Natural killer cell (primary cell): ENCODE data around the gene CFAP54. TPM values are rescaled to one million over a fixed set of nuclear protein-coding genes. Genes with fewer than 3 reads are reported as not detected.

ENCODE experiments used
- ATAC-seq, 3 donors: fragments of 150-1000 bp in 2 of 3; fragments of 200-7000 bp in 1 of 3; cut with Tn5 transposase; 1 replicate in 1 of 3; 2 replicates in 2 of 3; pipeline ENCODE4 v1.10.0; 2021; ENCODE audit warnings: mild to moderate bottlenecking in 2 of 3, moderate library complexity in 2 of 3
- DNase-seq, 2 donors: peaks; one replicate each; pipeline versions ENCODE4 v3.0.0 to v3.0.0-alpha.2; 2013 to 2021; ENCODE audit warnings: mixed read lengths in 1 of 2
- H3K27ac ChIP-seq: one replicate; pipeline ENCODE4 v1.5.1; 2013; ENCODE audit warnings: mild to moderate bottlenecking, low read length
- H3K27me3 ChIP-seq: one replicate; pipeline ENCODE4 v1.6.1; 2013; ENCODE audit warnings: low read length; ENCODE audit not compliant: control insufficient read depth, insufficient read depth
- H3K36me3 ChIP-seq: one replicate; pipeline ENCODE4 v1.6.1; 2013; ENCODE audit warnings: low read length; ENCODE audit not compliant: control insufficient read depth, insufficient read depth
- H3K4me1 ChIP-seq: one replicate; pipeline ENCODE4 v1.6.1; 2013; ENCODE audit warnings: low read length; ENCODE audit not compliant: control insufficient read depth, insufficient read depth
- H3K4me3 ChIP-seq: one replicate; pipeline ENCODE4 v1.5.1; 2013; ENCODE audit warnings: low read length
- H3K9me3 ChIP-seq: one replicate; pipeline ENCODE4 v1.6.1; 2013; ENCODE audit warnings: low read length; ENCODE audit not compliant: control insufficient read depth, insufficient read depth
- H3K27ac Mint-ChIP-seq, 2 donors: one replicate each; pipeline ENCODE4 v1.8.0; 2022; ENCODE audit warnings: mild to moderate bottlenecking in 2 of 2, mixed read lengths in 2 of 2, moderate library complexity in 1 of 2
- H3K27me3 Mint-ChIP-seq, 2 donors: one replicate each; pipeline ENCODE4 v1.8.0; 2022; ENCODE audit warnings: low read depth in 2 of 2, mixed read lengths in 2 of 2
- H3K36me3 Mint-ChIP-seq: one replicate; pipeline ENCODE4 v1.8.0; 2022; ENCODE audit warnings: mixed read lengths
- H3K4me1 Mint-ChIP-seq, 2 donors: one replicate each; pipeline ENCODE4 v1.8.0; 2022; ENCODE audit warnings: mixed read lengths in 2 of 2
- H3K4me3 Mint-ChIP-seq: one replicate; pipeline ENCODE4 v1.8.0; 2022; ENCODE audit warnings: mild to moderate bottlenecking, moderate library complexity, mixed read lengths
- H3K9me3 Mint-ChIP-seq, 2 donors: one replicate each; pipeline ENCODE4 v1.8.0; 2022; ENCODE audit warnings: mixed read lengths in 2 of 2
- CTCF ChIP-seq: fragments of 200-600 bp; IDR thresholded peaks from one replicate; pipeline ENCODE4 v1.8.0; 2022; ENCODE audit warnings: antibody characterized with exemption
- WGBS: methylation state at CpG from one replicate; pipeline ENCODE4 v1.1.7; 2013; ENCODE audit warnings: missing lambda C conversion rate; ENCODE audit not compliant: insufficient coverage; 5-methylcytosine and 5-hydroxymethylcytosine counted together
- intact Hi-C: fragments of 100-400 bp; cut with micrococcal nuclease; formaldehyde crosslinking; loops from one replicate; pipeline ENCODE4 v1.14.2; 2022
- total RNA-seq, 4 donors: library from RNA; stranded (reverse); fragments of 120-200 nt in 1 of 4; gene quantifications; one replicate each; pipeline versions ENCODE4 v1.2.3 to v1.2.4, GENCODE V29; 2013 to 2022

Gene CFAP54
- total RNA-seq, 3 donors from 2014 or later (not counting 1 experiment from before 2014, with no cell fraction given) = 0.56 to 1.5 (median 1.2) TPM

- no peak for ATAC-seq
- H3K36me3 ChIP-seq = no peaks in the 10 kb centered on the region
Measured at GRCh38 chr12:96829354-96829753, 340.0 kb downstream of the CFAP54 start.

GRCh38 chr12:96831346-96831745 lies 342.0 kb downstream of the CFAP54 start:
- no peaks in the 10 kb centered on the region for H3K36me3 Mint-ChIP-seq

More at GRCh38 chr12:96829354-96829753, 340.0 kb downstream of the CFAP54 start:
- Mint-ChIP-seq H3K4me3 (no peak overlapping the region), H3K27ac (no peak overlapping the region), H3K9me3 (no peaks in the 10 kb centered on the region), H3K27me3 (peaks cover 0 to 3% of the 10 kb centered on the region in 2 donors), H3K36me3 (no peaks in the 10 kb centered on the region), H3K4me1 (no peaks in the 10 kb centered on the region)
- intact Hi-C loops = no loop called here
- Histone ChIP-seq H3K9me3 (no peaks in the 10 kb centered on the region), H3K27me3 (no peaks in the 10 kb centered on the region), H3K27ac (no peak overlapping the region), H3K4me3 (no peak overlapping the region), H3K4me1 (no peaks in the 10 kb centered on the region)
- WGBS = no CpG with 5 or more reads among the region's 3 CpGs
- TF ChIP-seq CTCF = no peak
- DNase-seq = no peak

DNA sequence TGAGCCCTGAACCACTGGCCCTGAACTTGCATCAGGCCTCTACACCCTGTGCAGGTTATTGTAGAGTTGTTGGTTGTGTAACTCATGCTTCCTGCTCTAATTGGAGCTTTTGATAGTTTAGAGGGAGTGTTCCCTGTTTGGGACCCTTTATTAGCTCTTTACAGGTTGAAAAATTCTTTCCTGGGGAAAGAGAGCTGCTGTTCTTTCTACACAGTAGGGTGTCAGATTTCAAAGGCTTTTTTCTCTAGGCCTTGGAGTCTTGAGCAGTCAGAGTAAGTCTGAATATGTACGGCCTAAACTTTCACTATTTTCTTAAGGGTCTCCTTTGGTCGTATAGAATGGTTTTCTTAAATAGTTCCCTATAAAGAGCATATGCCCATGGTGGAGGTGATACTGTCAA lies 356.9 kb downstream of the CFAP54 start:
- Mint-ChIP-seq H3K27me3 (peaks cover 5 to 7% of the 10 kb centered on the region in 2 donors), H3K36me3 (no peaks in the 10 kb centered on the region), H3K4me3 (no peak overlapping the region), H3K27ac (no peak overlapping the region), H3K9me3 (peaks cover 0 to 2% of the 10 kb centered on the region in 2 donors), H3K4me1 (no peaks in the 10 kb centered on the region)
- H3K9me3 ChIP-seq = no peaks in the 10 kb centered on the region
- H3K27me3 ChIP-seq = no peaks in the 10 kb centered on the region
- no peak overlapping the region for H3K4me3 ChIP-seq
- no peak overlapping the region for H3K27ac ChIP-seq
- ATAC-seq (no peak), DNase-seq (no peak)
- WGBS = 83% methylated on average over 2 of the region's 2 CpGs
- intact Hi-C loops = no loop called here
- no peak for TF ChIP-seq CTCF
- no peaks in the 10 kb centered on the region for H3K4me1 ChIP-seq
- no peaks in the 10 kb centered on the region for H3K36me3 ChIP-seq

More at GRCh38 chr12:96831346-96831745, 342.0 kb downstream of the CFAP54 start:
- no peak for TF ChIP-seq CTCF
- Histone ChIP-seq H3K27me3 (no peaks in the 10 kb centered on the region), H3K36me3 (no peaks in the 10 kb centered on the region), H3K4me3 (no peak overlapping the region), H3K27ac (no peak overlapping the region), H3K9me3 (no peaks in the 10 kb centered on the region), H3K4me1 (no peaks in the 10 kb centered on the region)
- Mint-ChIP-seq H3K9me3 (no peaks in the 10 kb centered on the region), H3K4me1 (no peaks in the 10 kb centered on the region), H3K4me3 (no peak overlapping the region), H3K27ac (no peak overlapping the region), H3K27me3 (peaks cover 5 to 7% of the 10 kb centered on the region in 2 donors)
- DNase-seq (no peak), ATAC-seq (no peak)
- intact Hi-C loops = no loop called here
- 100% methylated on average over 1 of the region's 1 CpG for WGBS

DNA sequence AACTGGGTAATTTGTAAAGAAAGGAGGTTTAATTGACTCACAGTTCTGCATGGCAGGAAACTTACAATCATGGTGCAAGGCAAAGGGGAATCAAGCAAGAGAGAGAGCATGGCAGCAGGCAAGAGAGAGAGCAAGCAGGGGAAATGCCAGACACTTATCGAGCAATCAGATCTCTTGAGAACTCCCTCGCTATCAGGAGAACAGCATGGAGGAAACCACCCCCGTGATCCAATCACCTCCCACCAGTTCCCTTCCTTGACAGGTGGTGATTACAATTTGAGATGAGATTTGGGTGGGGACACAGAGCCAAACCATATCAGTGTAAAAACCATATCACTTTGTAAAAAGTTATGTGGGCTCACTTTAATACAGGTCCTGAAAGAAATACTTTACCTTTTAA lies 361.3 kb downstream of the CFAP54 start:
- TF ChIP-seq CTCF = no peak
- DNase-seq (no peak), ATAC-seq (no peak)
- no peak overlapping the region for H3K27ac ChIP-seq
- H3K4me3 ChIP-seq = no peak overlapping the region
- H3K4me1 Mint-ChIP-seq = no peaks in the 10 kb centered on the region
- H3K4me3 Mint-ChIP-seq = no peak overlapping the region
- H3K36me3 Mint-ChIP-seq = no peaks in the 10 kb centered on the region
- intact Hi-C loops = no loop called here
- H3K9me3 ChIP-seq = no peaks in the 10 kb centered on the region
- peaks cover 0 to 2% of the 10 kb centered on the region in 2 donors for H3K9me3 Mint-ChIP-seq
- H3K27ac Mint-ChIP-seq = no peak overlapping the region
- peaks cover 5 to 19% of the 10 kb centered on the region in 2 donors for H3K27me3 Mint-ChIP-seq
- WGBS = 92% methylated on average over 2 of the region's 3 CpGs
- H3K36me3 ChIP-seq = no peaks in the 10 kb centered on the region
- no peaks in the 10 kb centered on the region for H3K4me1 ChIP-seq
- H3K27me3 ChIP-seq = no peaks in the 10 kb centered on the region
